ENCODE measurements around the gene SH2D4B. TPM values are rescaled to one million over a fixed set of nuclear protein-coding genes. Genes with fewer than 3 reads are reported as not detected.

SH2D4B gene
- total RNA-seq, 1 experiment from 2014 or later = 0.10 TPM

GRCh38 chr10:80526218-80526617, 11.5 kb upstream of the SH2D4B start:
- H3K27ac ChIP-seq (ENCODE audit: low read length) = no peak overlapping the region
- H3K27me3 ChIP-seq (ENCODE audit: control insufficient read depth, insufficient read depth, low read length) = no peaks in the 10 kb centered on the region
- H3K36me3 ChIP-seq (ENCODE audit: control insufficient read depth, insufficient read depth, low read length) = no peaks in the 10 kb centered on the region
- intact Hi-C loops (cut with micrococcal nuclease; ENCODE audit: unreplicated experiment) (loop anchor here (10.0 kb wide), 1 partner anchor 251 kb away; no protein-coding TSS in a partner anchor), in situ Hi-C loops (cut with HindIII; ENCODE audit: low pct_unique_long_range_greater_than_20kb, low sequenced_read_pairs) (no loop called here)
- BruUV-seq (replicated peaks) = no TSS peak
- no peak for TF ChIP-seq TCF7L2 (IDR thresholded peaks at IDR 0.05; ENCODE audit: low read depth, low read length)
- no peak for TF ChIP-seq REST (IDR thresholded peaks at IDR 0.05; ENCODE audit: insufficient read depth in 1 of 2, low read depth in 2 of 2, low read length in 1 of 2)
- no peaks in the 10 kb centered on the region for H3K4me1 ChIP-seq (ENCODE audit: control insufficient read depth, insufficient read depth, low read length)
- no peak overlapping the region for H3K4me3 ChIP-seq (ENCODE audit: low read depth in 2 of 2, low read length in 2 of 2)
- no peaks in the 10 kb centered on the region for H3K9me3 ChIP-seq (ENCODE audit: control insufficient read depth, insufficient read depth, low read depth, low read length)
- DNase-seq (ENCODE audit: low read depth, low spot score) (no peak), ATAC-seq (no peak)
- ChIA-PET CTCF (no interaction called here), POLR2A (no interaction called here)

- no peak overlapping the region for H3K27ac ChIP-seq (ENCODE audit: low read length)
- ChIA-PET CTCF (no interaction called here), POLR2A (no interaction called here)
Observed at GRCh38 chr10:80526742-80527141, 11.0 kb upstream of the SH2D4B start.

GRCh38 chr10:80528185-80528700, 9.5 kb upstream of the SH2D4B start:
- TF ChIP-seq POLR2AphosphoS5 (IDR thresholded peaks at IDR 0.05; ENCODE audit: low read depth, low read length) (no peak), TCF7L2 (IDR thresholded peaks at IDR 0.05; ENCODE audit: low read depth, low read length) (no peak), CTCF (IDR thresholded peaks at IDR 0.05) (no peak), REST (IDR thresholded peaks at IDR 0.05; ENCODE audit: insufficient read depth in 1 of 2, low read depth in 2 of 2, low read length in 1 of 2) (no peak), SIN3A (IDR thresholded peaks at IDR 0.05; ENCODE audit: borderline replicate concordance, insufficient read depth, low read depth, low read length) (no peak)
- Histone ChIP-seq H3K36me3 (ENCODE audit: control insufficient read depth, insufficient read depth, low read length) (no peaks in the 10 kb centered on the region), H3K4me3 (ENCODE audit: low read depth in 2 of 2, low read length in 2 of 2) (no peak overlapping the region), H3K27me3 (ENCODE audit: control insufficient read depth, insufficient read depth, low read length) (no peaks in the 10 kb centered on the region; the same call in 1 of the 2 replicates), H3K9me3 (ENCODE audit: control insufficient read depth, insufficient read depth, low read depth, low read length) (no peaks in the 10 kb centered on the region), H3K4me1 (ENCODE audit: control insufficient read depth, insufficient read depth, low read length) (no peaks in the 10 kb centered on the region), H3K27ac (ENCODE audit: low read length) (no peak overlapping the region)
- ChIA-PET CTCF (no interaction called here), POLR2A (no interaction called here)
- no peak for ATAC-seq
- DNase-seq (ENCODE audit: low read depth, low spot score) = no peak
- intact Hi-C loops (cut with micrococcal nuclease; ENCODE audit: unreplicated experiment) = loop anchor here (10.0 kb wide), 1 partner anchor 253 kb away; no protein-coding TSS in a partner anchor
- in situ Hi-C loops (cut with HindIII; ENCODE audit: low pct_unique_long_range_greater_than_20kb, low sequenced_read_pairs) = no loop called here
- BruUV-seq (replicated peaks) = no TSS peak

More at GRCh38 chr10:80526742-80527141, 11.0 kb upstream of the SH2D4B start:
- intact Hi-C loops (cut with micrococcal nuclease; ENCODE audit: unreplicated experiment) (loop anchor here (10.0 kb wide), 1 partner anchor 252 kb away; no protein-coding TSS in a partner anchor), in situ Hi-C loops (cut with HindIII; ENCODE audit: low pct_unique_long_range_greater_than_20kb, low sequenced_read_pairs) (no loop called here)
- ATAC-seq = no peak
- Histone ChIP-seq H3K27me3 (ENCODE audit: control insufficient read depth, insufficient read depth, low read length) (no peaks in the 10 kb centered on the region; the same call in 1 of the 2 replicates), H3K9me3 (ENCODE audit: control insufficient read depth, insufficient read depth, low read depth, low read length) (no peaks in the 10 kb centered on the region), H3K4me3 (ENCODE audit: low read depth in 2 of 2, low read length in 2 of 2) (no peak overlapping the region), H3K36me3 (ENCODE audit: control insufficient read depth, insufficient read depth, low read length) (no peaks in the 10 kb centered on the region), H3K4me1 (ENCODE audit: control insufficient read depth, insufficient read depth, low read length) (no peaks in the 10 kb centered on the region)
- DNase-seq (ENCODE audit: low read depth, low spot score) = no peak
- TF ChIP-seq SIN3A (IDR thresholded peaks at IDR 0.05; ENCODE audit: borderline replicate concordance, insufficient read depth, low read depth, low read length) (no peak), CTCF (IDR thresholded peaks at IDR 0.05) (no peak)
- no TSS peak for BruUV-seq (replicated peaks)
